NCI-H510A treated with DMSO at 0.1 percent for 48 hours (cell line): Measurements from ENCODE around the gene P4HA2.
A peak's percentile ranks its signal among the peaks of the same experiment; 100 is the strongest.

Experiments used
- DNase-seq: peaks from one replicate; lab custom pipeline; 2025; lab: John Stamatoyannopoulos, UW

The P4HA2 gene

GRCh38 chr5:132250547-132250946 lies 22.9 kb upstream of the P4HA2 start:
- no peak for DNase-seq

DNA sequence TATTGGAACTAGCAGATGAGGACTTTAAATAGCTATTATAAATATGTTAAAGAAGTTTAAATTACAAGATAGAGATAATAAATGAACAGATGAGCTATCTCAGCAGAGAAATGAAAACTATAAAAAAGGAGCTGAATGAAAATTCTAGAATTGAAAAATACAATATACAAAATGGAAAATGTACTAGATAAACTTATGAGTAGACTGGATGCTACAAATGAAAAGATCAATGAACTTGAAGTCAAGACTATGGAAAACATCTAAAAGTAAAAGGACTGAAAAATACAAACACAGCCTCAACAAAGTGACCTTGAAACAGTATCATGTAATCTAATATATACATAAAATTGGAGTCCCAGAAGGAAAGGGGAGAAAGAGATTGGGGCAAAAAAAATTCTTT lies 19.2 kb upstream of the P4HA2 start:
- no peak for DNase-seq

DNA sequence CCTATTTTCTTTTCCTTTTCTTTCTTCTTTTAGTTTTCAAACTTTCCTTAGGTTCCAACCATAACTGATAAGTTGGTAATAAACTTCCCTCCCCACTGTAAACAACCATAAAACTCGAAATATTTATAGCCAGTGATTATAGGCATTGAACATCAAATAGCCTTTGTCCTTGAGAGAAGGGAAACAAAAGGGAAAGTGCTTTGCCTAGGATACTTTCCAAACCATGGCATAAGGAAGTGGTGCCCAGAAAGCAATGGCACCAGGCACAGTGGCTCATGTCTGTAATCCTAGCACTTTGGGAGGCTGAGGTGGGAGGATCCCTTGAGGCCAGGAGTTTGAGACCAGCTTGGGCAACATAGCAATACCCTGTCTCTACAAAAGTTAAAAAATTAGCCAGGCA lies 17.9 kb upstream of the P4HA2 start:
- DNase-seq: no peak

- DNase-seq: no peak
Measured at GRCh38 chr5:132243366-132243977, 15.8 kb upstream of the P4HA2 start.

DNA sequence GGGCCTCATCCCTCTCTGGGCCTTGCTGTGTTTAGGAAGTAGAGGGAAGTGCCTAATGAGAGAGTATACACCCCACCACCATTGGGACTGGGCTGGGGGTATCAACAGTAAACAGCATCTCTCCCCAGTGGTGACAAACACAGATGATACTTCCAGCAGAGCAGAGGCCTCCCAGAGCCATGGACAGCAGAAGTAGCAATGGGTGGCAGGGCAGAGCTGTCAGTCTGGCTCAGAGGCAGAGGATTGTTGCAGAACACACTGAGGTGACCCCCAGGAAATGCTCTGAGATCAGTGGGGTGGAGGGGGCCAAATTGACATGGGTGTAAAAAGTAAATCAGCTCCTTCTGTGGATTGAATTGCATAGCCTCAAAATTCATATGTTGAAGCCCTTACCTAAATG lies 12.1 kb upstream of the P4HA2 start:
- no peak for DNase-seq

- no peak for DNase-seq
Measured at GRCh38 chr5:132238901-132239500, 11.3 kb upstream of the P4HA2 start.

GRCh38 chr5:132238169-132238744 lies 10.6 kb upstream of the P4HA2 start:
- peak; percentile 31 for DNase-seq

GRCh38 chr5:132237670-132238069 lies 10.0 kb upstream of the P4HA2 start:
- no peak for DNase-seq

DNA sequence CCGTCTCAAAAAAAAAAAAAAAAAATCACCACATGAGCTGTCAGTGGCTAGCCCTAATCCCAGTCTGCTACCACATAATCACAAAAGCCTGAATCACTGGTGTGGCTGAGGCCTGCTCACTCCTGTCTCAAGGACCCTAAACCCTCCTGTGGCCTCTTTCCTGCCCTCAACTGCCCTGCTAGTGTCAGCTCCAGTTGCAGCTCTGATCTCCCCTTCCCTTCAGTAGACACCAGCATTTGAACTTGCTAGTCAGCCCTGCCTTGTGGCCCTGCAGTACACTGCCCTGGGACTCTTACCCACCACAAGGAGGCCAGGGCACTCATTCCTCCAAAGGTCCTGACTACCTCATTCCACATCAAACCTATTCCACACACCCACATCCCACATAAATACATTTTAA lies 9.5 kb upstream of the P4HA2 start:
- DNase-seq: no peak

- no peak for DNase-seq
Measured at GRCh38 chr5:132235340-132235739, 7.7 kb upstream of the P4HA2 start.

DNA sequence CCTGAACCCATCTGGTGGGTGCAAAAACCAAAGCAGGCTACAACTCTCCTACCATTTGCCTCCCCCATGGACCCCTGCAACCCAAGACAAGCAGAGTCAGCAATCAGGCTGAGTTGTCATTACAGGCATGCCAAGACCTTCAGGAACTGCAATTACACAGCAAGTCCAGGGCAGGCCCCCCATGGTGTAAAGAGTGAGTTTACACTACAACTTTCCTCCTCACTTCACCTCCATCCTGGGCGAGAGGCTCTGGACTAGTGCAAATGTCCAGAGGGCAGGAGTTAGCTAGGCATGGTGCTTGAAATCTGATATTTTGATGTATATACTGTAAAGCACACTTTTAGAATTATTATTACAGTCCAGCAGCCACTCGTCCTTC lies 7.0 kb upstream of the P4HA2 start:
- DNase-seq: no peak

DNA sequence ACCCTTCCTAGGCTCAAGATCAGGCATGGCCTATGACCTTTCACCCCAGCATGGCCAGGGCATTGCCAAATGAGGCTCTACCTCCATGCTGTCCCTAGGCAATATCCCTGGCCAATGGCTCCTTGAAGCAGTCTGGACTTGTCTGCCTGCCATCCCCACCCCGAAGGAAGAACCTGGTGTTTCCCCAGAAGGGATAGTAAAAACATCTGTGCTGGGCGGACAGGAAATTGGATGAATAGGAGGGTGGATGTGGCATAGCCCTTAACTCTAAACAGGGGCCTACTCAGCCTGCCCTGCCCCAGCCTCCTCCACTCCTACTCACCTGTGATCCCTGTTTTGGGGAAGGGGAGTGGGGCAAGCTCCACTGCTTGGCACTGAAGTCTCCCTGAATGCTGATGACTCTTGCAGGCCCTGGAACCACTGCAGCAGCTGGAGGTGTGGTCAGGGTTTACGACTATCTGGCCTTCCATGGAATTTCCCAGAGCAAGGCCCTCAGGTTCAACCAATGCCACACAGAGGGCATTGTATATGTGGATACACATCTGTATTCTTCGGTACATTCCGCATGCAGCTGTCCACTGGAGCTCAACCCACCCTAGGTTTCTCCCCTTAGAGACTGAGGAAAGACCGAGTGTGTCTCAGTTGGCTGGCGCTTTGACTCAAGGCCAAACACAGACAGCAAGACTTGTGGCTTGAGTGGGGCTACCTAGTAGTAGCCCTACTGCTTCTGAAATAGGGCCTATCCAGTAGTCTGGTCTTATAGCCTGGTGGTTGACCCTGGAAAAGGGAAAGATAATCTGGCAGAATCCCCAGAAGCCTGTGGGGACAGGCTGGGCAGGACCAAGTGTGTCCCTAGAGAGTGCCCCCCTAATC lies 6.4 kb upstream of the P4HA2 start:
- DNase-seq: no peak

DNA sequence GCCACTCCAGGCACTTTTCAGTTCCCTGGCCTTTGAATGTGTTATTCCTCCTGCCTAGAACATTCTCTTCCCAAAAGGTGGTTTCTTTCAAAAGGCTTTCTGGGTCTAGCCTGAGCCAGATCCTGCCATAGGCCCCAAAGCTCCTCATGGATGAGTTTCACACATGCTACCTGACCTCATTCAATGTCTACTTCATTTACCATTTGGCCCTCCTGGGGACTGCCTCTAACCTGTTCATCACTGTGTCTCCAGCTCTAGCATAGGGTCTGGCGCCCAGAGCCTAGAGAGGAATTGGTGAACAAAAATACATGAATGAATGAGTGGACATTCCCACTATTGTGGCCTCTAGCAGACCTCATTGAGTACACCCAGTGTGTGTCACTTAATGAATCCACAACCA lies 5.4 kb upstream of the P4HA2 start:
- DNase-seq: no peak

DNA sequence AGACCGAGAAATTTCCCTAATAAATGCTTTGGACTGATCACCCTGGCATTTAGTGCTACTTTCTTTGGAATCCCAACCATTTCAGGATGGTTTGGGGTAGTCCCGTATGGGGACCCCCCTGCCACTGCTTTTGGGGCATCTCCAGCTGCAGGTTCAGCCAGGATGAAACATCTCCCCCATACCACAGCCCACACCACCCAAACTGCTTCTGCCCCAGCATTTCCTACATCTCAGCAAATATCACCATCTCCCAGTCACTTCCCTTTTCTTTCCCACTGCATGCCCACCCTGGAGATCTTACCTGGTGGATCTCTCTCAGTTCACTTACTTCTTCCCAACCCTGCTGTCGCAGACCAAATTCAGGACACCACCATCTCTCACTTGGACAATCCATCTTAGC lies 4.8 kb upstream of the P4HA2 start:
- no peak for DNase-seq

DNA sequence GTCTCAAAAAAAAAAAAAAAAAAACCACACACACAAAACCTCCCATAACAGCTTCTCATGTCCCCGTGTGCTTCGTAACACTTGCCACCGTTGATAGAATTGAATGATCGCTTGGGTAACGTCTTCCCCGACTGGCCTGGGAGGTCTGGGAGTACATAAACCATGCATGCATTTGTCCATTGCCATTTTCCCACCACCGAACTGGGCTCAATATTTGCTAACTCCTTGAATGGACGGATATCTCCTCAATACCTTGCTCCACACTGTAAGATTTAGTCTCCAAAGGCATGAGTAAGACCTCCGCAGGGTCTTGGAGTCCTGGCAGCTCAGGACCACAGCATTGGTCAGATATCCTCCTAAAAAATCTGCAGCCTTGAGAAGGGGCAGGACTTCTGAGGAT lies 3.2 kb upstream of the P4HA2 start:
- DNase-seq: no peak

- DNase-seq: no peak
Measured at GRCh38 chr5:132229236-132229635, 1.6 kb upstream of the P4HA2 start.

- DNase-seq: no peak
Measured at GRCh38 chr5:132228241-132229035, 785 bp upstream of the P4HA2 start.

DNA sequence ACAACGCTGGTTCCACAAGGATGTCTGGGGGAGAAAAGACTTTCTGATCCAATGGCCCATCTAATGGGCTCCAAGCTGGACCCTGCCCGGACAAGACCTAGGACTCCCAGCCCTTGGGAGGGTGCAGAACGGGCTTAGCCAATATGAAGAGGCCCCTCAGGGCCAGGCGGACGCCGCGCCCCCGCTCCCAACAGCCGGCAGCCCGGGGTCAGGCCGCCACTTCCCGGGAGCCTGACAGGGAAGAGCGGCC lies 493 bp downstream of the P4HA2 start:
- DNase-seq: no peak

DNA sequence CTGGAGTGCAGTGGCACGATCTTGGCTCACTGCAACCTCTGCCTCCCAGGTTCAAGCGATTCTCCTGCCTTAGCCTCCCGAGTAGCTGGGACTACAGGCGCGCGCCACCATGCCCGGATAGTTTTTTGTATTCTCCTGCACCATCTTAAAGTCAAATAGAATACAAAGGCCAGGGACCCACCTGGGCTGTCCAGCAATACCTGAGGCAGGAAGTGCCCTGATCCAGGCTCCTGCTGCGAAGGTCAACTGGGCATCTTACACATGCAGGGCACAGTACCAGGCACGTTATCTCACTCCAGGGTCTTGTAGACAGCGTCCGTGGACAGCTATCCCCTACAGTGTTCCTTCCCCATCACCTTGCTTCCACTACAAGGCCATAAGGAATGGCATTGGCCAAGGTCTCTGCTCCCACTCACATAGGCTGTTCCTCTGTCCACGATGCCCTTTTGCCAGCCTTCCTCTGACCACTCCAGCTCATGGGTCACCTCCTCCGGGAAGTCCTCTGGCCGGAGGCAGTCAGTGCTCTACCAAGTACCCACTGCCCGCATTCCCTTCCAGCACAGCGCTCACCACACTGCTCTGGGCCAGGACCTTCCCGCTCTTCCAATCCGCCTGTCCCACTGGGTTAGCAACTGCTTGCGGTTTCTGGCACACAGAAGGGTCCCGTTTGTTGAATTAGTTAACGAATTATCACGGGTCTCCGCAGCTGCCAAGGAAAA lies 978 bp downstream of the P4HA2 start:
- no peak for DNase-seq

GRCh38 chr5:132225165-132226032 lies 2.3 kb downstream of the P4HA2 start:
- DNase-seq: peak; percentile 76

DNA sequence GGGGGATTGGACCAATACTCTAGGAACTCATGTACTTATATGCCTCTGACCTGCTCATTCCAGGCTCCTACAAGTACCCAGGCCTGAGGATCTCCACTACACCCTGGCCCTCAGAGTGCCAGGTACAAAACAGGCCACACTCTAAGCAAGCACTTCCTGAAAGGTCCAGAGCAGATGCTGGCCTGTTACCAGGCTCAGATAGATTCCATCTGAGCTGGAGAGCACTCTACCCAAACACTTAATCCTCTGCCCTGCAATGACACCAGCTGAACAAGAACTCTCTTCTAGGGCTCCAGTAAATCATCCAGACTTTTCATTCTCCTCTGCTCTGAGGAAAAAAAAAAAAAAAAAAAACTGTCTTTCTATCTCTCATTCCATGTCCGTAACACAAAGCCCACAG lies 2.9 kb downstream of the P4HA2 start:
- peak; percentile 29 for DNase-seq
